IMR-90 (cell line): Measurements from ENCODE around the gene TFEB. TPM values are rescaled to one million over a fixed set of nuclear protein-coding genes. Genes with fewer than 3 reads are reported as not detected.

Experiments
- ATAC-seq: fragments of 200-7000 bp; cut with Tn5 transposase; 2 replicates; pipeline ENCODE4 v1.9.1; 2020; ENCODE audit warnings: low read depth, mild to moderate bottlenecking, moderate library complexity
- BruUV-seq: library from RNA; stranded (reverse); fragments of 400-500 nt; replicated peaks from 2 replicates; lab custom pipeline; 2021; lab: Mats Ljungman, UMichigan
- CTCF ChIA-PET: fragments of 300-600 bp; formaldehyde crosslinking; extraction: SDS; loops from one replicate; lab custom pipeline; 2021; ENCODE audit warnings: antibody characterized with exemption; lab: Yijun Ruan, JAX
- POLR2A ChIA-PET: fragments of 300-600 bp; sonication (Branson Sonifier 250); formaldehyde crosslinking; loops from one replicate; lab custom pipeline; 2022; ENCODE audit warnings: antibody characterized with exemption; ENCODE audit not compliant: unreplicated experiment; lab: Charles Lee
- DNase-seq: peaks from one replicate; pipeline ENCODE4 v3.0.0; 2013
- H2AFZ ChIP-seq: replicated peaks from 2 replicates; pipeline ENCODE3; 2013; ENCODE audit warnings: low read length, mild to moderate bottlenecking; ENCODE audit not compliant: poor library complexity
- H2AK5ac ChIP-seq: 2 replicates; pipeline ENCODE4 v1.6.1; 2013; ENCODE audit warnings: low read depth, low read length, inconsistent platforms
- H2AK9ac ChIP-seq: replicated peaks from 2 replicates; pipeline ENCODE3; 2013; ENCODE audit warnings: mild to moderate bottlenecking, low read depth, low read length, moderate library complexity; ENCODE audit not compliant: poor library complexity
- H2BK120ac ChIP-seq: 2 replicates; pipeline ENCODE4 v1.6.1; 2013; ENCODE audit warnings: low read depth, low read length, inconsistent platforms
- H2BK15ac ChIP-seq: 3 replicates; pipeline ENCODE4 v1.6.1; 2013; ENCODE audit warnings: low read depth, low read length, inconsistent platforms
- H2BK20ac ChIP-seq: 2 replicates; pipeline ENCODE4 v1.6.1; 2013; ENCODE audit warnings: low read depth, mild to moderate bottlenecking, inconsistent platforms, low read length, moderate library complexity
- H2BK5ac ChIP-seq: 2 replicates; pipeline ENCODE4 v1.6.1; 2013; ENCODE audit warnings: mild to moderate bottlenecking, low read depth, low read length, inconsistent platforms; ENCODE audit not compliant: poor library complexity, severe bottlenecking
- H3K14ac ChIP-seq: replicated peaks from 2 replicates; pipeline ENCODE4 v1.6.1; 2013; ENCODE audit warnings: low read depth, low read length, inconsistent platforms
- H3K18ac ChIP-seq: 2 replicates; pipeline ENCODE4 v1.6.1; 2013; ENCODE audit warnings: low read depth, low read length, control low read depth
- H3K23ac ChIP-seq: 2 replicates; pipeline ENCODE4 v1.6.1; 2013; ENCODE audit warnings: low read depth, low read length, inconsistent platforms
- H3K27ac ChIP-seq: 2 replicates; pipeline ENCODE4 v1.5.1; 2013; ENCODE audit warnings: mild to moderate bottlenecking, control low read depth, low read length; ENCODE audit not compliant: insufficient read depth
- H3K27me3 ChIP-seq: 2 replicates; pipeline ENCODE4 v1.6.1; 2013; ENCODE audit warnings: low read length; ENCODE audit not compliant: control insufficient read depth, insufficient read depth
- H3K36me3 ChIP-seq: 2 replicates; pipeline ENCODE4 v1.6.1; 2013; ENCODE audit warnings: low read length, mixed read lengths; ENCODE audit not compliant: control insufficient read depth, insufficient read depth
- H3K4ac ChIP-seq: 2 replicates; pipeline ENCODE4 v1.6.1; 2013; ENCODE audit warnings: low read depth, low read length, inconsistent platforms
- H3K4me1 ChIP-seq: 2 replicates; pipeline ENCODE4 v1.6.1; 2013; ENCODE audit warnings: low read length, mixed read lengths; ENCODE audit not compliant: control insufficient read depth, insufficient read depth
- H3K4me2 ChIP-seq: 2 replicates; pipeline ENCODE4 v1.6.1; 2013; ENCODE audit warnings: low read depth, mild to moderate bottlenecking, control low read depth, low read length, moderate library complexity
- H3K4me3 ChIP-seq: 2 replicates; pipeline ENCODE4 v1.5.1; 2013; ENCODE audit warnings: low read depth, mild to moderate bottlenecking, control low read depth, low read length, moderate library complexity; ENCODE audit not compliant: insufficient read depth
- H3K56ac ChIP-seq: 2 replicates; pipeline ENCODE4 v1.6.1; 2013; ENCODE audit warnings: low read length, inconsistent platforms; ENCODE audit not compliant: insufficient read depth; ENCODE audit errors: extremely low read depth
- H3K79me1 ChIP-seq, 2 experiments: 2 replicates each; pipeline ENCODE4 v1.6.1; 2013; ENCODE audit warnings: low read length in 2 of 2, inconsistent platforms in 1 of 2, low read depth in 1 of 2
- H3K9ac ChIP-seq: 2 replicates; pipeline ENCODE4 v1.6.1; 2013; ENCODE audit warnings: low read depth, low read length, control low read depth
- H3K9me1 ChIP-seq: 2 replicates; pipeline ENCODE4 v1.6.1; 2013; ENCODE audit warnings: low read length, inconsistent platforms; ENCODE audit not compliant: insufficient read depth
- H3K9me3 ChIP-seq: 2 replicates; pipeline ENCODE4 v1.6.1; 2013; ENCODE audit warnings: low read length; ENCODE audit not compliant: control insufficient read depth, insufficient read depth
- H4K20me1 ChIP-seq: 2 replicates; pipeline ENCODE4 v1.6.1; 2013; ENCODE audit warnings: low read length, inconsistent platforms; ENCODE audit not compliant: insufficient read depth
- H4K5ac ChIP-seq: 2 replicates; pipeline ENCODE4 v1.6.1; 2013; ENCODE audit warnings: mild to moderate bottlenecking, low read depth, low read length, control low read depth
- H4K8ac ChIP-seq, 2 experiments: 2 replicates each; pipeline ENCODE4 v1.6.1; 2013; ENCODE audit warnings: low read depth in 2 of 2, low read length in 2 of 2, control low read depth in 1 of 2, inconsistent platforms in 1 of 2
- H4K91ac ChIP-seq: 2 replicates; pipeline ENCODE4 v1.6.1; 2013; ENCODE audit warnings: low read depth, low read length, inconsistent platforms; ENCODE audit not compliant: insufficient read depth
- CHD1 ChIP-seq: IDR thresholded peaks from 2 replicates; pipeline ENCODE4 v1.6.1; 2012; ENCODE audit warnings: low read depth, low read length, improper control_type of control experiment
- CTCF ChIP-seq: conservative IDR thresholded peaks from 2 replicates; pipeline ENCODE4 v1.5.1; 2012; ENCODE audit warnings: mild to moderate bottlenecking, low read depth, low read length, improper control_type of control experiment
- FOS ChIP-seq: fragments of 150-350 bp; IDR thresholded peaks from 2 replicates; pipeline ENCODE4 v1.6.1; 2016; ENCODE audit warnings: low read depth, low read length
- MAFK ChIP-seq: IDR thresholded peaks from 2 replicates; pipeline ENCODE4 v1.6.1; 2012; ENCODE audit warnings: low read depth, low read length, improper control_type of control experiment
- MXI1 ChIP-seq: IDR thresholded peaks from 2 replicates; pipeline ENCODE4 v1.6.1; 2012; ENCODE audit warnings: low read depth, mild to moderate bottlenecking, low read length, moderate library complexity, borderline replicate concordance
- POLR2A ChIP-seq: IDR thresholded peaks from 2 replicates; pipeline ENCODE4 v1.6.1; 2012; ENCODE audit warnings: mild to moderate bottlenecking, low read depth, low read length
- RAD21 ChIP-seq: IDR thresholded peaks from 2 replicates; pipeline ENCODE4 v1.6.1; 2012; ENCODE audit warnings: low read length, improper control_type of control experiment
- RCOR1 ChIP-seq: IDR thresholded peaks from 2 replicates; pipeline ENCODE4 v1.6.1; 2012; ENCODE audit warnings: mild to moderate bottlenecking, low read length, improper control_type of control experiment; ENCODE audit not compliant: insufficient replicate concordance
- RFX5 ChIP-seq: IDR thresholded peaks from 2 replicates; pipeline ENCODE4 v1.8.0; 2012; ENCODE audit warnings: low read depth, mild to moderate bottlenecking, low read length, moderate library complexity
- WGBS, 2 experiments: methylation state at CpG; one replicate each; pipeline versions ENCODE4 v1.1.5 to v1.1.7; 2013; ENCODE audit warnings: missing lambda C conversion rate in 2 of 2; ENCODE audit not compliant: insufficient read length in 1 of 2; ENCODE audit errors: extremely low coverage in 2 of 2; 5-methylcytosine and 5-hydroxymethylcytosine counted together
- dilution Hi-C: fragments of 300-500 bp; cut with HindIII; formaldehyde crosslinking; loops from one replicate; pipeline ENCODE4 v1.14.3; 2018; ENCODE audit warnings: low sequenced_read_pairs; ENCODE audit not compliant: unreplicated experiment
- in situ Hi-C: fragments of 300-500 bp; cut with MboI; formaldehyde crosslinking; loops from 3 replicates; pipeline ENCODE4 v1.14.3; 2019; ENCODE audit warnings: low sequenced_read_pairs, inconsistent platforms, mixed read lengths
- intact Hi-C: fragments of 100-400 bp; cut with micrococcal nuclease; formaldehyde crosslinking; loops from 2 replicates; pipeline ENCODE4 v1.10.0; 2022
- polyA plus RNA-seq, 3 experiments: library from polyadenylated mRNA; depleted of rRNA; stranded (reverse); fragments of >200 nt; gene quantifications; 2 replicates each; pipeline ENCODE4 v1.2.3, GENCODE V29; 2012; ENCODE audit warnings: low replicate concordance in 1 of 3
- total RNA-seq: library from RNA; depleted of rRNA; stranded (reverse); fragments of >200 nt; gene quantifications from 2 replicates; pipeline ENCODE4 v1.2.3, GENCODE V29; 2012
- TF ChIP-seq, protein P1 (sequence below): fragments of 150-350 bp; IDR thresholded peaks from 2 replicates; pipeline ENCODE4 v1.6.1; 2017; ENCODE audit warnings: mild to moderate bottlenecking, antibody characterized with exemption, low read length, low read depth
- TF ChIP-seq, protein P2 (sequence below): fragments of 150-350 bp; IDR thresholded peaks from 2 replicates; pipeline ENCODE4 v1.6.1; 2016; ENCODE audit warnings: low read depth, mild to moderate bottlenecking, low read length, moderate library complexity, borderline replicate concordance

TFEB gene
- total and polyA plus RNA-seq, 2 of the 4 experiments (the other 2 are of a cell fraction) = 4.5 to 4.9 TPM

DNA sequence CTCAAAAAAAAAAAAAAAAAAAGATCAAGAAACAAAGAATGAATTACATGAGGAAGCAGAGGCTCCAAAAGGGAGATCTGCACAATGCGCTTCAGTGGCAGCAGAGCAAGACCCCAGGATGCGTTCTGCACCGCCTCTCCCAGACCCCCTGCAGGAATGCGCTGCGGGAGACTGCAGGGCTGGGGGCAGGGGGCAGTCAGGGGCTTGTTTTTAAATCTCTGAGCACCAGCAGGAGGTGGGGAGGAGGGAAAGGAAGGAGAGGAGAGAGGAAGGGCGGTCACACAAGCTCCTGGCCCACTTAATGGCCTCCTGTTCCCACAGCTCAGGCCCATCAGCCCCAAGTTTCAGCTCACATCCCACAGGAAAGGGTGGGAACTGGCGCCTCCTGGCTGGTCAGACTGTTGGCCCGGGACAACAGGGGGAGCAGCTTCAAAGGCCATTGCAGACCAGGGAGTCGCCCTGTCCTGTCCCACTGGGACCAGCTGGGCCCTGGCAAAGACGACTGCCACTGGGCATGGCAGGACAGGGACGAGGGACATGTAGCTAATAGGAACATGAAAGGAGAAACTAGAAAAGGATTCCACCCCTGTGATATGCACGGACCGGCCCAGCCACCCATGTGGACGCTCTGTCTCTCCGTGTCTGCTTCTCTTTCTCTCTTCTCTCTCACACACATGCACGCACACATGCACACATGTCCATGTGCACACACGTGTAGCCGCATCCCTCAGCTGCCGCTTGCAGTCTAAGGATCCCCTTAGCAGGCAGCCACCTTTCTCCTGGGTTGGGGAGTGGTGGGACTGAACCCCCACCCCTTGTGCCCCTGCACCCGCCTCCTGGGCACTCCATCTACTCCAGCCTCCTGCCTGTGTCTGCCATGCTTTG lies 34.7 kb downstream of the TFEB start (continued):
- no peak for TF ChIP-seq MAFK

DNA sequence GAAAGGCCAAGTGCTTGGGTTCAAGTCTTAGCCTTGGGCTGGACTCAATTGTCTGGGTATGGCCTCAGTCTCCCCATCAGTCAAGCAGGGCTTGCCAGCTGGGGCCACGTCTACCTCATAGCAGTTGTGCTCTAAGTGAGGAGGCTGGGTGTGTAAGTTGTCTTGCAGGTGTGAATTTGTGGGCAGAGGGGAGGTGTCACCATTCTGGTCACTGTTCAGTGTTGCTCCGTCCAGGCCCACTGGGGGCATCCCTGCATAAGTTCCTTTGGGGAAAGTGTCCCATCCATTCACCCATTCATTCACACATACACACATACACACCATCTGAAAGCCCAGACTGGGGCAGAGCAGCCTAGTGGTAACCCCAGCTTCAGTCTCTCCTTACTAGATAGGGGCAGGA lies 36.3 kb downstream of the TFEB start:
- H4K20me1 ChIP-seq = no peaks in the 10 kb centered on the region; the same call in 1 of the 2 replicates
- no peak overlapping the region for H3K4me3 ChIP-seq
- H3K14ac ChIP-seq = peak overlapping the region; percentile 49
- H3K9me3 ChIP-seq = no peaks in the 10 kb centered on the region
- H2AK9ac ChIP-seq = peak overlapping the region; percentile 47
- peaks cover 4% of the 10 kb centered on the region; the same call in 1 of the 2 replicates for H3K9me1 ChIP-seq
- H4K5ac ChIP-seq = peak overlapping the region; percentile 38
- no CpG with 5 or more reads among the region's 2 CpGs for WGBS, 2 experiments
- POLR2A ChIA-PET = no interaction called here
- in situ Hi-C loops (no loop called here), dilution Hi-C loops (no loop called here), intact Hi-C loops (loop anchor here (5.0 kb wide), 1 partner anchor 78 kb away; the partner anchor contains the start of gene FRS3)
- peak overlapping the region; percentile 66 for H2AK5ac ChIP-seq
- peak overlapping the region; percentile 10; the same call in 1 of the 2 replicates for H3K9ac ChIP-seq
- H4K8ac ChIP-seq = peak overlapping the region; percentile 64 to 80
- no peak for ATAC-seq
- H3K4ac ChIP-seq = peak overlapping the region; percentile 34
- no peak for DNase-seq
- H2BK15ac ChIP-seq = peak overlapping the region; percentile 33; the same call in 2 of the 3 replicates
- H3K27me3 ChIP-seq = no peaks in the 10 kb centered on the region; the same call in 1 of the 2 replicates
- CTCF ChIA-PET = interaction anchor here (0.6 to 0.7 kb wide), 2 partner anchors 76 to 133 kb away, joined by 3 read pairs; no protein-coding TSS in a partner anchor
- no peaks in the 10 kb centered on the region for H3K36me3 ChIP-seq
- peak overlapping the region; percentile 76 for H2BK5ac ChIP-seq
- peak overlapping the region; percentile 30 for H3K23ac ChIP-seq
- H2BK120ac ChIP-seq = peak overlapping the region; percentile 46
- peaks cover 12% of the 10 kb centered on the region for H3K4me1 ChIP-seq
- peak overlapping the region; percentile 72 for H4K91ac ChIP-seq
- no peak overlapping the region for H3K56ac ChIP-seq
- H3K4me2 ChIP-seq = no peak overlapping the region
- peak overlapping the region; percentile 65 for H3K27ac ChIP-seq
- BruUV-seq = no TSS peak
- peak overlapping the region; percentile 16 for H3K18ac ChIP-seq
- H2AFZ ChIP-seq = peak overlapping the region; percentile 58
- no peaks in the 10 kb centered on the region for H3K79me1 ChIP-seq
- H2BK20ac ChIP-seq = peak overlapping the region; percentile 63
- TF ChIP-seq MXI1 = no peak
- TF ChIP-seq RFX5 = no peak
- no peak for TF ChIP-seq RAD21
- TF ChIP-seq RCOR1 = no peak
- TF ChIP-seq CTCF = no peak
- no peak for TF ChIP-seq POLR2A
- TF ChIP-seq, protein P1, sequence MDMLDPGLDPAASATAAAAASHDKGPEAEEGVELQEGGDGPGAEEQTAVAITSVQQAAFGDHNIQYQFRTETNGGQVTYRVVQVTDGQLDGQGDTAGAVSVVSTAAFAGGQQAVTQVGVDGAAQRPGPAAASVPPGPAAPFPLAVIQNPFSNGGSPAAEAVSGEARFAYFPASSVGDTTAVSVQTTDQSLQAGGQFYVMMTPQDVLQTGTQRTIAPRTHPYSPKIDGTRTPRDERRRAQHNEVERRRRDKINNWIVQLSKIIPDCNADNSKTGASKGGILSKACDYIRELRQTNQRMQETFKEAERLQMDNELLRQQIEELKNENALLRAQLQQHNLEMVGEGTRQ = no peak
- no peak for TF ChIP-seq CHD1
- TF ChIP-seq FOS = no peak
- TF ChIP-seq, protein P2, sequence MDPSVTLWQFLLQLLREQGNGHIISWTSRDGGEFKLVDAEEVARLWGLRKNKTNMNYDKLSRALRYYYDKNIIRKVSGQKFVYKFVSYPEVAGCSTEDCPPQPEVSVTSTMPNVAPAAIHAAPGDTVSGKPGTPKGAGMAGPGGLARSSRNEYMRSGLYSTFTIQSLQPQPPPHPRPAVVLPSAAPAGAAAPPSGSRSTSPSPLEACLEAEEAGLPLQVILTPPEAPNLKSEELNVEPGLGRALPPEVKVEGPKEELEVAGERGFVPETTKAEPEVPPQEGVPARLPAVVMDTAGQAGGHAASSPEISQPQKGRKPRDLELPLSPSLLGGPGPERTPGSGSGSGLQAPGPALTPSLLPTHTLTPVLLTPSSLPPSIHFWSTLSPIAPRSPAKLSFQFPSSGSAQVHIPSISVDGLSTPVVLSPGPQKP = no peak
